Right atrium auricular region (tissue), 2 donors: ENCODE data around the gene ERCC2. TPM values are rescaled to one million over a fixed set of nuclear protein-coding genes. Genes with fewer than 3 reads are reported as not detected.
"Not testable (repeated sequence)": the region's sequence is repeated elsewhere in the genome, so short reads cannot be mapped to it uniquely, and the experiment has no call there.

ENCODE experiments used
- DNase-seq: peaks from one replicate; pipeline ENCODE4 v3.0.0-alpha.2; 2019; ENCODE audit warnings: low spot score
- H3K27ac ChIP-seq, 2 donors: fragments of 200-600 bp; sonication (generic); 1 replicate in 1 of 2; 2 replicates in 1 of 2; pipeline ENCODE4 v1.5.1; 2016 to 2019
- H3K27me3 ChIP-seq, 2 donors: fragments of 200-600 bp; sonication (generic); one replicate each; pipeline versions ENCODE4 v1.5.1 to v1.6.0; 2017 to 2019
- H3K36me3 ChIP-seq: fragments of 200-600 bp; sonication (generic); one replicate; pipeline ENCODE4 v1.5.1; 2016
- H3K4me1 ChIP-seq, 2 donors: fragments of 200-600 bp; sonication (generic); one replicate each; pipeline versions ENCODE4 v1.5.1 to v1.6.0; 2017 to 2019
- H3K4me3 ChIP-seq, 2 donors: fragments of 200-600 bp; sonication (generic); 1 replicate in 1 of 2; 2 replicates in 1 of 2; pipeline ENCODE4 v1.5.1; 2017 to 2019; ENCODE audit warnings: mild to moderate bottlenecking in 1 of 2, moderate library complexity in 1 of 2
- H3K9me3 ChIP-seq, 2 donors: fragments of 200-600 bp; sonication (generic); one replicate each; pipeline ENCODE4 v1.5.1; 2019
- total RNA-seq, 2 donors: library from RNA; depleted of rRNA; stranded (reverse); fragments of >200 nt; gene quantifications; one replicate each; pipeline ENCODE4 v1.1.0, GENCODE V29; 2016
- TF ChIP-seq, protein P1 (sequence below), 2 donors: fragments of 200-600 bp; sonication (generic); IDR thresholded peaks; one replicate each; pipeline ENCODE4 v1.5.1; 2019; ENCODE audit warnings: antibody characterized with exemption in 2 of 2

Gene ERCC2
- total RNA-seq, 2 donors from 2014 or later: 8.6 to 11.2 TPM

DNA sequence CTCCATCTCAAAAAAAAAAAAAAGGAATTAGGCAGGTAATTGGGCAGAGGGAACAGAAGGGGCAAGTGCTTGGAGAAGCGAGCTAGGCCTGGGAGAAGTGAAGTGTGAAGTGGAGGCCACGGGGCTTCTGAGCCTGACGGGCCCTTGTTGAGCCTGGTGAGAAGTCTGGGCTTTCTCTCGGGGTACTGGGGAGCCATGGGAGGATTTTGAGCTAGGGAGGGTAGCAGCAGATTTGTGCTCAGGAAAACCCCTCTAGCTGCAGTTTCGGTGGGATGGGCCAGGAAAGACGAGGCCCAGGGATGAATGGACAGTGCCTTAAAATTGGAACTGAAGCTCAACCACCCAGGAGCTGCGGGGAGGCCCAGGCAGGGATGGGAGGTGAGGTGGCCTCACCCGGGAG is 44.1 kb upstream of the ERCC2 start:
- TF ChIP-seq, protein P1, sequence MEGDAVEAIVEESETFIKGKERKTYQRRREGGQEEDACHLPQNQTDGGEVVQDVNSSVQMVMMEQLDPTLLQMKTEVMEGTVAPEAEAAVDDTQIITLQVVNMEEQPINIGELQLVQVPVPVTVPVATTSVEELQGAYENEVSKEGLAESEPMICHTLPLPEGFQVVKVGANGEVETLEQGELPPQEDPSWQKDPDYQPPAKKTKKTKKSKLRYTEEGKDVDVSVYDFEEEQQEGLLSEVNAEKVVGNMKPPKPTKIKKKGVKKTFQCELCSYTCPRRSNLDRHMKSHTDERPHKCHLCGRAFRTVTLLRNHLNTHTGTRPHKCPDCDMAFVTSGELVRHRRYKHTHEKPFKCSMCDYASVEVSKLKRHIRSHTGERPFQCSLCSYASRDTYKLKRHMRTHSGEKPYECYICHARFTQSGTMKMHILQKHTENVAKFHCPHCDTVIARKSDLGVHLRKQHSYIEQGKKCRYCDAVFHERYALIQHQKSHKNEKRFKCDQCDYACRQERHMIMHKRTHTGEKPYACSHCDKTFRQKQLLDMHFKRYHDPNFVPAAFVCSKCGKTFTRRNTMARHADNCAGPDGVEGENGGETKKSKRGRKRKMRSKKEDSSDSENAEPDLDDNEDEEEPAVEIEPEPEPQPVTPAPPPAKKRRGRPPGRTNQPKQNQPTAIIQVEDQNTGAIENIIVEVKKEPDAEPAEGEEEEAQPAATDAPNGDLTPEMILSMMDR (IDR thresholded peaks at IDR 0.05): no peak
- Histone ChIP-seq H3K4me1 (peaks cover 0 to 17% of the 10 kb centered on the region in 2 donors), H3K4me3 (no peak overlapping the region), H3K27me3 (no peaks in the 10 kb centered on the region), H3K36me3 (peaks cover 61% of the 10 kb centered on the region), H3K27ac (no peak overlapping the region), H3K9me3 (no peaks in the 10 kb centered on the region)
- DNase-seq: no peak

DNA sequence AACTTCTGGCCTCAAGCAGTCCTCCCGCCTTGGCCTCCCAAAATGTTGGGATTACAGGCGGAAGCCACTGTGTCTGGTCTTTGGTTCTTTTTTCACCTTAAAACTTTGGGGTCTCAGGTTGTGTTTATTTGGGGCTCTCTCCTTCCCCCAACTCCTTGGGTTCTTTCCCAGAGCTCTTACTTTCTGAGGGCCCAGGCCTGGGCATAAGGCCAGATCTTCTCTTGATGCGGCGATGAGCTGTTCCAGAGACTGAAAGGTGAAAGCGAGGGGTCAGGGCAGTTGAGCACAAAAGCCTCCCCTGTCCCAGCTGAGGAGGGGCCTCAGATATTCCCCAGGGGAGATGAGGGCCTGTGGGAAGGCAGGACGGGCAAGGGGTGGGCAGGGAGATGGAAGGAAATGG is 43.1 kb upstream of the ERCC2 start:
- TF ChIP-seq, protein P1 (IDR thresholded peaks at IDR 0.05): no peak
- no peak for DNase-seq
- peaks cover 0 to 17% of the 10 kb centered on the region in 2 donors for H3K4me1 ChIP-seq
- no peaks in the 10 kb centered on the region for H3K27me3 ChIP-seq
- no peak overlapping the region for H3K4me3 ChIP-seq
- no peak overlapping the region for H3K27ac ChIP-seq
- peaks cover 55% of the 10 kb centered on the region for H3K36me3 ChIP-seq
- H3K9me3 ChIP-seq: no peaks in the 10 kb centered on the region

DNA sequence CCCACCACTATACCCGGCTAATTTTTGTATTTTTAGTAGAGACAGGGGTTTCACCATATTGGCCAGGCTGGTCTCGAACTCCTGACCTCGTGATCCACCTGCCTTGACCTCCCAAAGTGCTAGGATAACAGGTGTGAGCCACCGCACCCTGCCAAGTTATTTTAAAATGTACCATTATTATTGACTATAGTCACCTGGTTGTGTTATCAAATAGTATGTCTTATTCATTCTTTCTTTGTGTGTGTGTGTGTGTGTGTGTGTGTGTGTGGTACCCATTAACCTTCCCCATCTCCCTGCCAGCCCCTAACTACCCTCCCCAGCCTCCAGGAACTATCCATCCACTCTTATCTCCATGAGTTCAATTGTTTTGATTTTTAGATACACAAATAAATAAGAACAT is 40.0 kb upstream of the ERCC2 start:
- peaks cover 0 to 26% of the 10 kb centered on the region in 2 donors for H3K4me1 ChIP-seq
- peaks cover 25% of the 10 kb centered on the region for H3K36me3 ChIP-seq
- not testable (repeated sequence) for H3K27me3 ChIP-seq, H3K9me3 ChIP-seq, H3K27ac ChIP-seq, H3K4me3 ChIP-seq, DNase-seq

DNA sequence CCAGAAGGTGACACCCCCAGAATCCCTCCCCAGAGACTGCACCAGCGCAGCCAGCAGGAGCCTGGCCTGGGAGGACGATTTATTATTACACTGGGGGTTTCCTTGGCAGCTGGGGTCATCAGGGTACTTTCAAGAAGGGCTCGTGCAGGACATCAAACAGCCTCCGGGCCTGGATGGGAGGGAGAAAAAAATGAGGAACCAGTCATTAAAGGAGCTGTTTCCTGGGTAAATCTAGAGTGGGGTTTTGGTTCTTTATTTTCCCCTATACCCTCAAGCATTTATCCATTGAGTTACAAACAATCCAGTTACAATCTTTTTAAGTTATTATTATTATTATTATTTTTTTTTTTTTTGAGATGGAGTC is 39.2 kb upstream of the ERCC2 start:
- Histone ChIP-seq H3K4me3 (no peak overlapping the region), H3K4me1 (peaks cover 0 to 34% of the 10 kb centered on the region in 2 donors), H3K36me3 (peaks cover 22% of the 10 kb centered on the region), H3K27ac (no peak overlapping the region), H3K9me3 (no peaks in the 10 kb centered on the region), H3K27me3 (no peaks in the 10 kb centered on the region)
- TF ChIP-seq, protein P1 (IDR thresholded peaks at IDR 0.05): no peak
- DNase-seq: no peak

DNA sequence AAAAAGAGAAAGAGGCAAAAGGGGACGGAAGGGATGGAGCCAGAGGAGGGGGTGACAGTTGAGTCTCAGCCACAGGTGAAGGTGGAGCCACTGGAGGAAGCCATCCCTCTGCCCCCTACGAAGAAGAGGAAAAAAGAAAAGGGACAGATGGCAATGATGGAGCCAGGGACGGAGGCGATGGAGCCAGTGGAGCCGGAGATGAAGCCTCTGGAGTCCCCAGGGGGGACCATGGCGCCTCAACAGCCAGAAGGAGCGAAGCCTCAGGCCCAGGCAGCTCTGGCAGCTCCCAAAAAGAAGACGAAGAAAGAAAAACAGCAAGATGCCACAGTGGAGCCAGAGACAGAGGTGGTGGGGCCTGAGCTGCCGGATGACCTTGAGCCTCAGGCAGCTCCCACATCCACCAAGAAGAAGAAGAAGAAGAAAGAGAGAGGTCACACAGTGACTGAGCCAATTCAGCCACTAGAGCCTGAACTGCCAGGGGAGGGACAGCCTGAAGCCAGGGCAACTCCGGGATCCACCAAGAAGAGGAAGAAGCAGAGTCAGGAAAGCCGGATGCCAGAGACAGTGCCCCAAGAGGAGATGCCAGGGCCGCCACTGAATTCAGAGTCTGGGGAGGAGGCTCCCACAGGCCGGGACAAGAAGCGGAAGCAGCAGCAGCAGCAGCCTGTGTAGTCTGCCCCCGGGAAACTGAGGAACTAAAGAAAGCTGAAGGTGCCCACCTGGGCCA is 38.6 kb upstream of the ERCC2 start:
- no peak for DNase-seq
- Histone ChIP-seq H3K4me1 (peaks cover 0 to 39% of the 10 kb centered on the region in 2 donors), H3K36me3 (peaks cover 17% of the 10 kb centered on the region), H3K4me3 (no peak overlapping the region), H3K9me3 (no peaks in the 10 kb centered on the region), H3K27me3 (no peaks in the 10 kb centered on the region), H3K27ac (no peak overlapping the region)
- TF ChIP-seq, protein P1 (IDR thresholded peaks at IDR 0.05): no peak

DNA sequence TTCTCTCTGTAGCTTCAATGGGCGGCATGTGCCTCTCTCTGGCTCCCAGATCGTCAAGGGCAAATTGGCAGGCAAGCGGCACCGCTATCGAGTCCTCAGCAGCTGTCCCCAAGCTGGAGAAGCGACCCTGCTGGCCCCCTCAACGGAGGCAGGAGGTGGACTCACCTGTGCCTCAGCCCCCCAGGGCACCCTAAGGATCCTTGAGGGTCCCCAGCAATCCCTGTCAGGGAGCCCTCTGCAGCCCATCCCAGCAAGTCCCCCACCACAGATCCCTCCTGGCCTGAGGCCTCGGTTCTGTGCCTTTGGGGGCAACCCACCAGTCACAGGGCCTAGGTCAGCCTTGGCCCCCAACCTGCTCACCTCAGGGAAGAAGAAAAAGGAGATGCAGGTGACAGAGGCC is 37.7 kb upstream of the ERCC2 start:
- TF ChIP-seq, protein P1 (IDR thresholded peaks at IDR 0.05): no peak
- no peak overlapping the region for H3K27ac ChIP-seq

DNA sequence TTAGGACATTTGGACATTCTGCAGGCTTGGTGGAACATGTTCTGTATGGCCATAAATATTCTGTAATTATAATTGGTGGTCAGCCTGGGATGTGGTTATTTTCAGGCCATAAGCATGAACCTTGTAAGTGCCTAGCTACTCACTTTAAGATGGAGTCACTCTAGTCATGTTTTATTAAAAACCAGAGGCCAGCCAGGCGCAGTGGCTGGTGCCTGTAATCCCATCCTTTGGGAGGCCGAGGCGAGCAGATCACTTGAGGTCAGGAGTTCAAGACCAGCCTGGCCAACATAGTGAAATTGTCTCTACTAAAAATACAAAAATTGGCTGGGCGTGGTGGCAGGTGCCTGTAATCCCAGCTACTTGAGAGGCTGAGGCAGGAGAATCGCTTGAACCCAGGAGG is 37.2 kb upstream of the ERCC2 start:
- H3K4me1 ChIP-seq: peaks cover 0 to 49% of the 10 kb centered on the region in 2 donors
- H3K27ac ChIP-seq, H3K36me3 ChIP-seq, DNase-seq, H3K4me3 ChIP-seq, H3K27me3 ChIP-seq, H3K9me3 ChIP-seq: not testable (repeated sequence)

More for the DNA sequence above, 37.7 kb upstream of the ERCC2 start:
- H3K27me3 ChIP-seq: no peaks in the 10 kb centered on the region
- H3K9me3 ChIP-seq: no peaks in the 10 kb centered on the region
- peaks cover 8% of the 10 kb centered on the region for H3K36me3 ChIP-seq
- peaks cover 0 to 43% of the 10 kb centered on the region in 2 donors for H3K4me1 ChIP-seq
- DNase-seq: no peak
- H3K4me3 ChIP-seq: no peak overlapping the region
